Muscle of back (tissue), 11 donors: ENCODE data around the gene KCNQ4. TPM values are rescaled to one million over a fixed set of nuclear protein-coding genes. Genes with fewer than 3 reads are reported as not detected.
A peak's percentile ranks its signal among the peaks of the same experiment; 100 is the strongest.

Experiments used
- DNase-seq, 3 donors: peaks; one replicate each; pipeline versions ENCODE4 v3.0.0 to v3.0.0-alpha.2; 2013
- polyA plus RNA-seq, 10 donors: library from polyadenylated mRNA; unstranded; fragments of 120-200 nt; gene quantifications; one replicate each; pipeline ENCODE4 v1.2.1, GENCODE V29; 2013; ENCODE audit not compliant: insufficient read length in 10 of 10

Gene KCNQ4
- polyA plus RNA-seq, 10 donors = 5.4 to 33.5 (median 21.7) TPM

DNA sequence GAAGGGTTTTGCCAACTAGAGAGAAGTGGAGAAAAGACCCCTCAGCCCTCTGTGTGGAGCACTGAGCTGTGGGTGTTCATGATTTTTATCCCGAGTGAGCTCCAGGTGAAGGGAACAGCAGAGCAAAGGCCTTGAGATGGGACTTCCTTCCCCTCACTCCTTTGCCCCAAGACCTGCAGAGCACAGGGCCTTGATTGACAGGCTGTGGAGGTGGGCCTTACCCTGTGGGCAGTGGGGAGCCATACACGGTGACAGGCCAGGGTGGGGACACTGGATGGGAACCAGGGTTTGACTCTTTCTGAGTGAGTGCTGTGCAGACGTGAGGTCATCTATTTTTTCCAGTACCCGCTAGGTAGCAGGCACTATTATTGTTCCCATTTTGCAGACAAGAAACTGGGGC, 10.5 kb downstream of the KCNQ4 start:
- no peak for DNase-seq

DNA sequence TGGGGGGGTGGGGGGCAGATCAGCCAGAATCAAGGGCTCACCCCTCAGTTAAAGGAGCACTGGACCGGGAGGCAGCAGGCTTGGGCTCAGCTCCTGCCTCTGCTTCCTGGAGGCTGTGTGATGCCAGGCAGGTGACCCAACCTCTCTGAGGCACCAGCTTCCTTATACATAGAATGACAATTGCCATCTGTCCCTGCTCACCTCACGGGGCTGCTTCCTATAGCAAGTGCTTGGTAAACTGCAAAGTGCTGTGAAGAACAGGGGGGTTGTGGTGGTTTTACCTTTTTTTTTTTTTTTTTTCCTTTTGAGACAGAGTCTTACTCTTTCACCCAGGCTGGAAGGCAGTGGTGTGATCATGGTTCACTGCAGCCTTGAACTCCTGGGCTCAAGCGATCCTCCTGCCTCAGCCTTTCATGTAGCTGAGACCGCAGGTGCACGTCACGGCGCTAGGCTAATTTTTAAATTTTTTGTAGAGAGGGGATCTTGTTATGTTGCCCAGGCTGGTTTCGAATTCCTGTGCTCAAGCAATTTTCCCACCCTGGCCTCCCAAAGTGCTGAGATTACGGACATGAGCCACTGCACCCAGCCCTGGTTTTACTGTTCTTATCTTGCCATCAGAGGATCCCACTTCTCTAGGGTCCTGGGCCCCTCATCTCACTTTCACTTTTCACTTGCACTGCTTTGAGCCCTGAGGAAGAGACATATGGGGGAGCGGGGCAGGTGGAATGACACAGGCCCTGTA, 11.6 kb downstream of the KCNQ4 start:
- DNase-seq = no peak

DNA sequence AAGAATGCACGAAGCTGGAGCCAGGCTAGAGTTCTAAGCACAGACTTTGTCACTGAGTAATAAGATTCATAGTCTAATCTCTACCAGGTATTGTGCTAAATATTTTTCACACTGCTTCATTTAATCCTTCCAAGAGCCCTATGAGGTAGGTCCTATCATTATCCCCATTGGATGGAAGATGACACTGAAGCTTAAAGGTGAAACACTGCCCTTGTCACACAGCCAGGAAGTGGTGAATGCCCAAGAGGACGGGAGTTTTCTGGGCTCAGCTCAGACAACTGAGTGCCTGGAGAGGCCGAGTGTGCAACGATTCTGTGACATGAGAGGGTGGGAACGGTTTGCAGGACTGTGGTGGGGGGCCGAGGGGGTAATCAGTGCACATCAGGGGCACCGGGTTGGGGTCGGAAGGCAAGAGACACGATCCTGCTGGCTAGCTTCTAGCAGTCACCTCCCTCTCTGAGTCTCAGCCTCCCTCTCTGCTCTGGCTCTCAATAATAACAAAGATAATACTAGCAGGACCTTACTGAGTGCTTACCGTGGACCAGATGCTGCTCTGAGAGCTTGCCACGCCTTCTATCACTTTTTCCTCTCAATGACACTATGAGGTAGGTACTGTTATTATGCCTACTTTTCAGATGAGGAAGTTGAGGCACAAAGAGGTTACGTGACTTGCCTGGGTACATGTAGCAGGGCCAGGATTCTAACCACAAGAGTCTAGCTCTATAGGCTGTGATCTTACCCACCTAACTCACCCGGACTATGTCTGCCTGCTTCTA, 12.4 kb downstream of the KCNQ4 start:
- DNase-seq = no peak

DNA sequence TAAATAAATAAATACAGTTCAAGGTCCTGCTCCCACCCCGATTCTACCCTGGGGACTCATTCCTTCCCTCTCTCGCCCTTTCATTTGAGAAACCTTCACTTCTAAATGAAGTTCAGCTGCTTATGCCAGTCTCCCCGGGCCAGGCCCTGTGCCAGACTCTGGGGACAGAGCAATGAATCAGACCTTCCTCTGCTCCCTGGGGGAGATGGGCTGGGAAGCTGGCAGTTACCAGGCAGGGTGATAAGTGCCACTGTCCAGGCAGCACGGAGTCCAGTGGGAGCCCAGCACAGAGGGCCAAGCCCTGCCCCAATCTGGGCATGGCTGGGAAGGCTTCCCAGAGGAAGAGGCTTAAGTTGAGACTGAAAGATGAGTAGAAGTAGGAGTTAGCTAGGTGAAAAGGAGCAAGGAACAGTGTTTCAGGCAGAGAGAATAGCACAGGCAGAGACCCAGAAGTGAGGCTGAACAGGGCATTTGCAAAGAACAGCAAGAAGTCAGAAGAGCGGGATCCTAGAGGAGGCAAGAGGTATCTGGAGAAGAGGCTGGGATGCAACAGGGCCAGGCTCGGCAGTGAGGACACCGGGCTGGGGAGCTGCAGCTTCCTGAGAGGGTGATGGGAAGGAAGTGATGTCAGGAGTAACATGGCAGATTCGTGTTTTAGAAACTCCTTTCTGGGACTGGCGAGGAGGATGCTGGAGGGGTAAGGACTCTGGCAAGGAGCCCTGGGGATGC, 13.5 kb downstream of the KCNQ4 start:
- no peak for DNase-seq

DNA sequence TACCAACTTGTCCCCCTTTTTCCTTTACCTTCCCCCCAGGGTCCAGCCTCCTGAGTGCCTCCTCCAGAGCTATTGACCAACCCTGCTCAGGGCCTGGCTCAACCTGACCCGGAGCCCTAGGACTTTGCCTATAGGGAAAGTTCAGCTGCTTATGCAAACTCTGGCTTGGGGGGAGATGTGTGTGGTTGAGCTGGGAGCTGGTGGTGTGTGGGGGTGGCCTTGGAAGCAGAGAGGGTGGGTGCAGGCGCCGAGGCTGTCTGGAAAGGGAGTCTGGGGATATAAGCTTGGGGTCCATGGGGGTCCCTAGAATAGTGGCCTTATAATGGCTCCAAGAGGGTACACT, 14.1 kb downstream of the KCNQ4 start:
- DNase-seq = no peak

DNA sequence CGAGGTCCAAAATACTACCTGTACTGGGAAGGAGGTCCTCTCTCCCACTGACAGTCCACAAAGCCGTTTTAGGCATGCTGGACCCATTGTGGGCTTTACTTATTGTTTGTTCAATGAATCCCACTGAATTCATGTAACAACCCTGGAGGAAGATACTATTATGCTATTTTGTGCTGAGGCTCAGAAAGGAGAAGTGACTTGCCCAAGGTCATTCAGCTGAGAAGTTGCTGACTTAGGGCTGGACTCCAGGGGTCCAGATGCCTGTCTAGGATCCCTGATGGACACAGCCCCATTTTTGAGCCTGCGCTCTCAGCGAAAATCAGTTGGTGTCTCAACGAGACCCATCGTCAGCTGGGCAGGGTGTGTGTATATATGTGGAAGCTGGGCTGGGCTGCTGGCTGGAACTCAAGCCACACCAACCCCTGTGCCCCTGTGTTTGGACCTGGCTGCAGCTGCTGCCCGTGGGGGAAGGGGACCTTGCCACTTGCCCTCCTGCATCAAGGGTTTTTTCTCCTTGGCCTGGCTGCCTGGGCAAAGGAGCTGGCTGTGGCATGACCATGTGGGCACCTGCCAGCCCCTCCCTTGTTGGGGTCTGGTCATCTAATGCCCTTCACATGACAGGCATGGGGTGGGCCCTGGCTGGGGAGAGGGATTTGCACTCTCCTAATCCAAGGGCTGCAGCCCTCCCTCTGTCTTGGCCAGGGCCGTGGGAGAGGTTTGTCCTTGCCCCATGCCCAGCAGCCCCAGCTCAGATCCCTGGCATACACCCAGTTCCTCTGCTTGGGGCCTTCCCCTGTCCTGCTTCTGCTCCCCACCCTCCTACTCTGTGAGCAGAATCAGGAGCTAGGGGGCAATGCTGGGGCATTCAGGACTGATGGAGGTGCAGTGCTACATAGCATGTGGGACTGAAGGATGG, 15.0 kb downstream of the KCNQ4 start:
- DNase-seq = peak in 2 of 3 donors; percentile 66 to 67

DNA sequence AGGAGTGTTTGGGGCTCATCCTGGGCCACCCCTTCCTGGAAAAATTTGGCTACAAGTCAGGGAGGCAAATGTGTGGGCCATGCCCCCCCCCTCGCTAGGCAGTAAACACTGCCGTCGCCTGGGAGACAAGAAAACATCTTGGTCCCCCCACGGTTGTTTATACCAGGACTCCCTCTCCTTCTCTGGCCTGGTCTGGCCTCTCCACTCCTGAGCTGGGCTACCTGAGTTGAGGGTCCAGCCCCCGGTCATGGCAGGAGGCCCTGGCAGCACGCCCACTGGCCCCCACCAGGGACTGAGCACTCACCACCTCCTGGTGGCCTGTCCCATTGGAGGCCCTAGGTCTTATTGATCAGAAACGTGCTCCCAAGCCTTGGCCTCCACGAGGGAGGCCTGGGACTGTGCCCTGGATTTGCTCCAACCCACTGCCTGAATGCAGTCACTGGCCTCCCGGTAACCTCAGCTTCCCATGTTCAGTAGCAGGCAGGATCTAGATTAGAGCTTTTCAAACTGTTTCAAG, 15.8 kb downstream of the KCNQ4 start:
- peak; percentile 53 to 89 (median 78) for DNase-seq

DNA sequence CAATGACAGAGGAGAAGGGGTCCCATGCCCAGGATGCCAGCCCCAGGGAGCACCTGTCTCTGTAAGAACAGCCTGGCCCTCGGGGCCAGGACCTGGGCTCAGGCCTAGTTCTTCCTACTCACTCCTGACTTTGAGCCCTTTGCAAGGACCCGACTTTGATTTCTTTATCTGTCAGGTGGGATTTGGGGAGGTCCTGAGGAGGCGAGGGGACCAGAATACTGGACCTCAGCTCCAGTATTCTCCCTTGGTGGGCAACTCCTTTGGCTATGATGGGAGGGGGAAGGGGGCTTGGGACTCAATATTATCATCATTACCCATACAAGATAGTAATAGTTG, 18.1 kb downstream of the KCNQ4 start:
- no peak for DNase-seq

DNA sequence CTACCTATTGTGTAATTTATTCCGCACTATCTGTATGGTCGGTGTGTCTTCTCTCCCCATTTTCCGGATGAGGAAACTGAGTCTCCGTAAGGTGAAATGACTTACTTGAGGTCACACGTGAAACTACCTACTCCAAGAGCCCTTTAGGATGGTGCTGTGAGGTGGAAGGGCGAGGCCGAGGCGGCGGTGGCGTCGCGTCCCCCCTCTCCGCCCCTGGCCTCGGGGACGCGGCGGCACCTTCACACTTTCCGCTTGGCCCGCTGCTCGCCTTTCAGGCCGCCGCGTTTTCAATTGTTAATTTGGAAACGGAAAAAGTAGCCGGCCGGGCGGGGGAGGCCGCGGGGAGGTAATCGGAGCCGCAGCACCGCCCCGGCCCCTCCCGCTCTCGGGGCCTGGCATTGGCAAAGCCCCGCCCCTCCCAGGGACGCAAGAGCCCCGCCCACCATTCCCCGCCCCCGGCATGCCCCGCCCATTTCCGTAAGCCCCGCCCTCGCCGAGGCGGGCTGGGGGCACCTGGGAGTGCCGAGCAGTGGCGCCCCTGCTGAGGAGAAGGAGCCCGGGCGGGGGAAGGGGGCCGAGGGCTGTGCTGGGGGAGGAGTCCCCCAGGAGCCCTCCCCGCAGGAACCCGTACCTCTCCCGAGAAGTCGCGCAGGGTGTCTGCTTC, 18.6 kb downstream of the KCNQ4 start:
- peak; percentile 65 to 88 (median 80) for DNase-seq

DNA sequence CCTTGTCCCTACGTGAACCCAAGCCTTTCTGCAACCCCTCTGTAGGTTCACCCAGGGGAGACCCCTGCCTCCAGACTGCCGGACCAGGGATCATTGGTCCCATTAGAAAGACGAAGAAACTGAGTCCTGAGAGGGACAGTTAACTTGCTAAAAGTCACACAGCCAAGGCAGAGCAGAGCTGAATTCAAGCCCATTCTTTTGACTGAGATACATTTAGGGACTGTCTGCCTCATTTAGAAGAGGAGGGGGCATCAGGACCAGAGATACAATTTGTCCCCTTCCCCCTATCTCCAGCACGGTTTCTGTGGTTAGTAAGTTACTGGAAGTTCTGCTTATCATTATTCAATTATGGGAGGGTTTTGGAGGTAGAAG, 19.1 kb downstream of the KCNQ4 start:
- DNase-seq = no peak

DNA sequence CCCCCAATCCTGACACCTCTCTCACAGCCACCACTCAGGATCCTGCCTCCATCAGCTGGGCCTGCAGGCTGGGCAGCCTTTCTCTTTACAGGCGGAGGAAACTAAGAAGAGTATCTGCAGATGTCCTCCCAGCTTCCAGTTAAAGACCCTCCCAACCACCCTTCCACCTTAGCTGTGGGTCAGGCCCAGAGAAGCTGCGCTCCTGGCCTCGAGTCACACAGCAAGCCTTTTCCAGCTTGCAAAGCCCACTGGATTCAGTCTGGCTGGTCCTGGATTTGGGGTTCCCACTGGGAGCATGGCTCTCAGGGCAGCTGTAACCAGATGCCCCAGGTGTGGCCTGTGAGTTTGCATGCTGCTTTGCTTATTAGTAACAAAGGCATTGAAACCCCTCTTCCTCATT, 19.9 kb downstream of the KCNQ4 start:
- DNase-seq = no peak

DNA sequence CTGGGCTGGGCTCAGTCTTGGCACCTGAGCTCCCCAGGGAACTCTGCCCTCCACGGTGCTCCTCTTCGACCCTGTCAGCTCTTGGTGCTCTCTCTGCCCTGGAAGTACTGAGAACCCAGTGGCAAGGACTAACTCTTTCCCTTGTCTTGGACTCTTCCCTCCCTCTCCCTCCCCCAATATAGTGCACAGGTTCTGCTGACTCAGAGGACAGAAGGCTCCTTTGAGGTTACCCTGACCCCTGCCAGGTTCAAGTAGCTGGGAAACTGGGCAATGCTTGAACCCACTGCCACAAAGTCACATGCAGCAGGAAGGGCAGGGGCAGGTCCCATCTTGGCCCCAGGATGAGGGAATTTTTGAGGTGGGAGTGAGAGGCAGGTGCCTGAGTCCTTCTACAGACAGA, 20.3 kb downstream of the KCNQ4 start:
- DNase-seq = no peak

DNA sequence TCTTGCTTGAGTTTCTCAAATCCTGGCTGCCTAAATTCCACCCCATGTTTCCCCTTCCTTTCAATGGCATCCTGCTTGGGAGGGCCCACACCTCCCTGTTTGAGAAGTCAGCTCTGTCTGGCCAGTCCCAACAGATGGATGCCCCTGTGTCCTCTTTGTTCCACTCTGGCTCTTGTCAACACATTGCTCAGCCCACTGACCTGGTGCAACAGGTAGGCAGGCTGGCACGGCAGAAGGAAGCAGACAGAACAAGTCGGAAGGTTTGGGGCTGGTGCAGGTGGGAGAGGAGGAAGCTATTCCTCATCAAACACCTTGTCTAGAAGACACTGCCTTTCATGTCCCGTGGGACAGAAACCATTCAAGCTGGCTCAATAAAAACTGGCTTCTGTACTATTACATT, 22.7 kb downstream of the KCNQ4 start:
- DNase-seq = no peak

DNA sequence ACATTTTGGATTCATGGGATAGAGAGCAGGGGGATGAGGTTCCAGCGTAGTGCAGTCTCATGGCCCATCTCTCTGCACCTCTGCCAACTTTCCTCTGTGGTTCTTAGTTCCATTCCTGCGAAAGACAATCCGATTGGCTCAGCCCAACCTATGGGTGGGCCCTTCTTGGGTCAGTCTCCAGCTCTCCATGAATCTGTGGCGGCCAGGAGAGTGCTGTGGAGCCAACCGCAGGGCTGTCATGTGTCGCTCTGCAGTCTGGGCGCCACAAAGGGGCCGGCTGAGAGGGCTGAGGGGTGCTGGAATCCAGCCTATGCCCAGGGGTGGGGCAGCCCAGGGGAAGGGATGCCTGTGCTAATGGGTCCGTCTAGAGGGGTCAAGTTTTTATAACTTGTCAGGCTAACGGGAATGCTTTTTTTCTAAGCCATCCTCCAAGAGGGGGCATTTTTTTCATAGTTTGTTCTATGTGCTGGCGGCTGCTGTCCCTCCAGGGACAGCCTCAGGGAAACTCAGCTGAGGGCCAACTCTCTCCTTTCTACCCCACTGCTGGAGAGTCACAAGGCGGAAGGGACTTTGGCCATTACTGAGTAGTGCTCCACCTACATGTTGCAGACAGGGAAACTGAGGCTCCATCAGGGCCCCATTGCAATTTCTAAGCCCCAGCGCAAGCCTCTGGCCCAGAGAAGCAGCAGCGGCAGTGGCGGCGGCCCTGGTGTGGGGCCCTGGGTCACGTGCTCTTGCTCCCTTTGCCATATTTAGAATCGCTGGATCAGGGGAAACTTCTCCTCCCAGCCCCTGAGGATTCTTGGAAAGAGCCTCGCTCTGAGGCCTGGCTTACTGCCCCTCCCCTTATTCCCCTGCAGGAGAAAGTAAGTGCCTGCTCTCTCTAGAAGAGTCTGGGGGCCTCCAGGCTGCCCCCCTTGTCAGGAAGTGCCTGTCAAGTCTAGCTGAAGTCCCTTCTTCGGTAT, 23.4 kb downstream of the KCNQ4 start:
- DNase-seq = peak in 2 of 3 donors; percentile 67 to 90

DNA sequence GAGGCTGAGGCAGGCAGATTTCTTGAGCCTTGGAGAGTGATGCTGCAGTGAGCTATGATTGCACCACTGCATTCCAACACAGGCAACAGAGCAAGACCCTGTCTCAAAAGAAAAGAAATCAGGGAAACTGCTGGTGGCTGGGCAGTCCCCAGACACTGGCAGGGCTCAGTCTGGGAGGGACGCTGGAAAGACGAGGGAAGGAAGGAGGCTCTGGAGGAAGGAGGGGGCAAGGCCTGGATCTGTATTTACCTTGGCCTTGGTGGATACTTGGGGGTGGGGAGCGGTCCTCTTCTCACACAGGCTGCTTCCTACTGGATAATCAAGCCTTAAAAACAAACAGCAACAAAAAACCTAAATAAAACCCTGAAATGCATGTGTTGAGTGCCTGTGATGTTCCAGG, 24.4 kb downstream of the KCNQ4 start:
- DNase-seq = no peak

DNA sequence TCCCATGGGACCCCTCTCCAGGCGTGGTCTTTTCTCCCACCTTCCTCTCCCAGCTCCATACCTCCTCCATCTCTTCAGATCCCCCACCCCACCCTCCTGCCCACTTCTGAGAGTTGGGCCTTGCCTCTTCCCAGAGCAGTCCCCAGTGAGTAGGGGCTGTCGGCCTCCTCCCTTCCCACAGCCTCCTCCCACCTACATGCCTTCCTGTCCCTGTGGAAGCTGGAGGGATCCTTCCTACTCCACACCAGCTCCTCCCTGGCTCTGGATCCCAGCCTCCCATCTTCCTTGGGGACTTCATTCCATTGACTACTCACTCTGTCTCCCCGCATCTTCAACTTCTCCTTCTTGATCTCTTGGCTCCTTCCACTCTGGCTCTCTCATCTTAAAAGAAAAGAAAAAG, 24.9 kb downstream of the KCNQ4 start:
- DNase-seq = no peak

DNA sequence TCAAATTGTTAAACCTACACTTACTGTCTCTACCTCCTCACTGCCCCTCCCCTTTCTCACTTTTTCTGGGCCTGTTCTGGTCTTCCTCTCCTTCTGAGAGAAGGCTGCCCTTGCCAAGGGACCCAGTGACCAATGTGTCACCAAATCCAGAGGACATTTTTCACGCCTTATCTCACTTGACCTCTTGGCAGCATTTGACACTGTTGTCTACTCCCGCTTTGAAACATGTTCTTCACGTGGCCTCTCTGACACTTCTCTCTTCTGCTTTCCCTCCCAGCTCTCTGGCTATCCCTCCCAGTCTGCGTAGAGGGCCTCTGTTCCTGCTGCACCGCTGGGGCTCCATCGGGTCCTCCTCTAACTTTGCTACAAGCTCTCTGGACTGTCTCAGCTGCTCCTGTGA, 25.3 kb downstream of the KCNQ4 start:
- DNase-seq = no peak

DNA sequence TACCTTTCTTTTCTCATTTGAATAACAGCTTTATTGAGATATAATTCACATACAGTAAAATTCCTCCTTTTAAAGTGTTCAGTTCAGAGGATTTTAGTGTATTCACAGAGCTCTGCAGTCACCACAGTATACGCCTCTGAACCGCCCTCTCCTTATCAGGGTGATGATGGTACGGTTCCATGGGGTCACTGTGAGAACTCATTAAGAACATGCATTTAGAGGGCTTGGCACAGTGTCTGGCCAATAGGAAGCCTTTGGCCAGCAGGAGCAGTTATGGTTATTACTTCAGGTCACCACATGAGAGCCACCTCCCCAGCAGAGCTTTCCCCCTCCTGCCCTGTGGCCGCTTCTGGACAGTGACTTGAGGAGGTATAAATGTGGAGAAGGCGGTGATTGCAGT, 27.3 kb downstream of the KCNQ4 start:
- DNase-seq = no peak

DNA sequence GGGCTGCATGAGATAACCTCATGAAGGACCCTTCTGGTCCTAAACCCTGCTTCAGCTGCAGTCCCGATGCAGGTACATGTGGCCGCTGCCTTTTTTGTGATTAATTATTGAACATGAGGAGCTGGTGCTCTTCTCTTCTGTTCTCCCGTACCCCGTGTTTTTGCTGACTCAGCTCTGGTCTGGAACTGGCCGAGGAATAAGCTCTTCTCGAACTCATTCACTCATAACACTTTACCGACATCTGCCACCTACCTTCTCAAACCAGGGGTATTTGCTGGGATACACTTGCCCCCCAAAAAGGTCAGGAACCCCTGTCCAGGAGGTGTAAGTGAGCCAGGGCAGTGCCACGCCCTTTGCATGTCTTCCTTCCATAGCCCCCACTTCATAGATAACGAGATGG, 31.8 kb downstream of the KCNQ4 start:
- DNase-seq = no peak

DNA sequence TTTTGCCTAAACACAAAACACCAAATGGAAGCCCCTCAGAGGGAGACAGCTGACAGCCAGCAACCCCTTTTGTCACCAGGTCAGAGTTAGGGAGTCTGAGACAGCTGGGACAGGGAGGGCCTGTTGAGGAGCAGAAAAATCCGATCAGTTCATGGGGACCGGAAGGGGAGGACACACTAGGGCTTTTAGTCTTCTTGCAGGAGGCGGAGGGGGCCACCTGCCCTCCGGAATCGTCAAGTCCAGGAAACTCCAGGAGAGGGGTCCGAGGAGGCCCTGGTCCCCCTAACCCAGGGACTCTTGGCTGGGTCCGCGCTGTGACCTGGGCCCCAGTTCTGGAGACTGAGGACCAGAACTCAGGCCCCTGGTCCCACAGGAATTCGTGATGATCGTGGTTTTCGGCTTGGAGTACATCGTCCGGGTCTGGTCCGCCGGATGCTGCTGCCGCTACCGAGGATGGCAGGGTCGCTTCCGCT, 34.2 kb downstream of the KCNQ4 start:
- no peak for DNase-seq
